Effector memory CD4-positive, alpha-beta T cell (primary cell): Measurements from ENCODE around the gene TBXAS1.
"Not testable (repeated sequence)": the region's sequence is repeated elsewhere in the genome, so short reads cannot be mapped to it uniquely, and the experiment has no call there.

ENCODE experiments used
- DNase-seq, 3 donors: peaks; one replicate each; pipeline ENCODE4 v3.0.0-alpha.2; 2020
- H3K27ac ChIP-seq: 2 replicates; pipeline ENCODE4 v1.7.0; 2013; ENCODE audit warnings: mild to moderate bottlenecking, low read length, moderate library complexity; ENCODE audit not compliant: insufficient read depth, poor library complexity, severe bottlenecking
- H3K27me3 ChIP-seq: replicated peaks from 2 replicates; pipeline ENCODE4 v1.7.0; 2013; ENCODE audit warnings: mild to moderate bottlenecking, low read length; ENCODE audit not compliant: insufficient read depth, control insufficient read depth, poor library complexity, severe bottlenecking
- H3K36me3 ChIP-seq: 2 replicates; pipeline ENCODE4 v1.7.0; 2013; ENCODE audit warnings: mild to moderate bottlenecking, low read length, moderate library complexity; ENCODE audit not compliant: control insufficient read depth, insufficient read depth
- H3K4me1 ChIP-seq: 2 replicates; pipeline ENCODE4 v1.7.0; 2013; ENCODE audit warnings: low read length, mild to moderate bottlenecking; ENCODE audit not compliant: control insufficient read depth, insufficient read depth, poor library complexity, severe bottlenecking
- H3K4me3 ChIP-seq: 2 replicates; pipeline ENCODE4 v1.7.0; 2013; ENCODE audit warnings: low read length, low read depth, mild to moderate bottlenecking; ENCODE audit not compliant: insufficient read depth, poor library complexity, severe bottlenecking
- H3K9me3 ChIP-seq: 2 replicates; pipeline ENCODE4 v1.7.0; 2013; ENCODE audit warnings: mild to moderate bottlenecking, low read length, moderate library complexity; ENCODE audit not compliant: control insufficient read depth

TBXAS1 gene

GRCh38 chr7:139838876-139839275, 9.8 kb downstream of the TBXAS1 start:
- Histone ChIP-seq H3K27ac (no peak overlapping the region), H3K9me3 (no peaks in the 10 kb centered on the region), H3K4me1 (no peaks in the 10 kb centered on the region), H3K4me3 (no peak overlapping the region), H3K27me3 (no peaks in the 10 kb centered on the region), H3K36me3 (no peaks in the 10 kb centered on the region)
- DNase-seq: no peak

GRCh38 chr7:139840776-139841175, 11.7 kb downstream of the TBXAS1 start:
- H3K27me3 ChIP-seq: no peaks in the 10 kb centered on the region
- no peaks in the 10 kb centered on the region for H3K36me3 ChIP-seq
- no peak for DNase-seq
- H3K9me3 ChIP-seq: no peaks in the 10 kb centered on the region
- H3K4me1 ChIP-seq: no peaks in the 10 kb centered on the region
- H3K4me3 ChIP-seq: no peak overlapping the region
- no peak overlapping the region for H3K27ac ChIP-seq

DNA sequence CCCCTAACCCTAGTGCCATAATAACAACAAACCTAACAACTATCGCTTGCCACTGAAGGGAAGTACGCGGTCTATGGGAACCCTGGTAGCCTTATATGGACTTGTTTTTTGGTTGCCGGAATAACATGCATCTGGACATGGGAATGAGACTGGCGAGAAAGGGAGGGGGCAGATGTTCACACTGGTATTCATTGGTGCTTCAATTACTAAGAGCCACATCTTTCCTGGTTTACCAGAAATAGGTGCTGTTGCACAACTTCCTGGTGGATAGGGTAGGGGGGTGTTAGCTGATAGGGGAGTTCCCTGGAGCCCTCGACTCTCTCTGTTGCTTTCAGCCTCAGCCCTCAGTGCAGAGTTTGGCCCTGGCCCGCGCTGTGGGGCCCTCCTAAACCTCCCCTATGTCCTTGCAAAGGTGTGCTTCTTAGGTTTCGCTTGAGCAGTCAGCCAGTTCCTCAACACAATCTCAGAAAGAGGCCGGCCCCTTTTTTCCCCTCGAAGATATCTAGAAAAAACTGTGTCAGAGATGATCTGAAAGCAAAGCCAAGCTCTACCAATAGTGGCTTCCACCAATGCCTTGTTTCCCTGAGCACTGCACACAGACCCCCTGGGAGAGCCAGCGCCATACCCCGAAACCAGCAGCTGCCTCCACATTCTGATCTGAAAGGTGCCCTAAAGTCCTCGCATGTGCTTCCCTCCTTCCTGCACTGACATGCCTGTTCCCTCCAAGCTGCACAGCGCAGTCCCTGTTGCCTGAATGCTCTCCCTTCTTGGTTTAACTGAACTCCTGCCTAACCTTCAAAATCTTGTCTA, 13.5 kb downstream of the TBXAS1 start:
- H3K36me3 ChIP-seq: no peaks in the 10 kb centered on the region
- no peak overlapping the region for H3K27ac ChIP-seq
- H3K27me3 ChIP-seq: no peaks in the 10 kb centered on the region
- no peaks in the 10 kb centered on the region for H3K4me1 ChIP-seq
- no peak for DNase-seq
- H3K4me3 ChIP-seq: no peak overlapping the region
- H3K9me3 ChIP-seq: no peaks in the 10 kb centered on the region

- H3K4me3 ChIP-seq, H3K9me3 ChIP-seq, H3K4me1 ChIP-seq, DNase-seq, H3K27me3 ChIP-seq, H3K36me3 ChIP-seq, H3K27ac ChIP-seq: not testable (repeated sequence)
Observed at GRCh38 chr7:139843211-139843537, 14.1 kb downstream of the TBXAS1 start.

- no peak overlapping the region for H3K4me3 ChIP-seq
- H3K4me1 ChIP-seq: no peaks in the 10 kb centered on the region
- no peaks in the 10 kb centered on the region for H3K27me3 ChIP-seq
- no peak for DNase-seq
- no peak overlapping the region for H3K27ac ChIP-seq
- no peaks in the 10 kb centered on the region for H3K9me3 ChIP-seq
- H3K36me3 ChIP-seq: no peaks in the 10 kb centered on the region
Observed at GRCh38 chr7:139844779-139845442, 15.8 kb downstream of the TBXAS1 start.

GRCh38 chr7:139845443-139845805, 16.4 kb downstream of the TBXAS1 start:
- H3K9me3 ChIP-seq: no peaks in the 10 kb centered on the region
- H3K27ac ChIP-seq: no peak overlapping the region
- H3K4me1 ChIP-seq: no peaks in the 10 kb centered on the region
- H3K36me3 ChIP-seq: no peaks in the 10 kb centered on the region
- no peak overlapping the region for H3K4me3 ChIP-seq
- no peak for DNase-seq
- no peaks in the 10 kb centered on the region for H3K27me3 ChIP-seq

DNA sequence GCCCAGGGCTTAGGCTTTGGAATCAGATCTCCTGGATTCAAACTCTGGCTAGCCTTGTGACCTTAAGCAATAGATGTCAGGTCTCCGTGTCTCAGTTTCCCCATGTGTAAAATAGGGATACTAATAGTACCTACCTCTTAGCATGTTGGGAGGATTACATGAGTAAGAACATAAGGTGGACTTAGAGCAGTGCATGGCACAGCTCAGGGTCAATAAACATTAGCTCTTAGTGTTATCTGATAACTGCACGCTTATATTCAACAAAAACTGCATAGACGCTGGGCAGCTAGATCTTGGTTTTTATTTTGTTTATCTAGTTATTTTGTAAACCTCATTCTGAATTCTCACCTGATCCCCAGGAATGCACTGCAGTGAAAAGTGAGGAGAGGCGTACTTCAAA, 17.2 kb downstream of the TBXAS1 start:
- Histone ChIP-seq H3K4me1 (no peaks in the 10 kb centered on the region), H3K27ac (no peak overlapping the region), H3K36me3 (no peaks in the 10 kb centered on the region), H3K27me3 (no peaks in the 10 kb centered on the region), H3K4me3 (no peak overlapping the region), H3K9me3 (no peaks in the 10 kb centered on the region)
- no peak for DNase-seq

DNA sequence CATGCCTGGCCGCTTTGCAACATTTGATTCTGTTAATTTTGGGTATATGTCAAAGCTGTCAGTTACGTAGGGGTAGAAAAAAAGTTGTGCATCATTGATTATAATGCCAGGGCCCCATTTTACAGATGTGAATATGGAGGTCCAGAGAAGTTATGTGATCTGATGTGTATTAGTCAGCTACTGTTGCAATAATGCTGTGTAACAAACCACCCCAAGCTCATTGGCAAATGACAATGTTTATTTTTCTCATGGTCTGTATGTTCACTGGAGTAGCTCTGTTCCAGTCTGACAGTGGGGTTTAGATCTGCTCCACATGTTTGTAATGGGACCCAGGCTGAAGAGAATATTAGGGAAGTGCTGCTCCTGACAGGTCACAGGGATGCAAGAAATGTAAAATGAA, 19.2 kb downstream of the TBXAS1 start:
- Histone ChIP-seq H3K27ac (no peak overlapping the region), H3K27me3 (no peaks in the 10 kb centered on the region)
- no peak for DNase-seq

GRCh38 chr7:139850906-139851305, 21.8 kb downstream of the TBXAS1 start:
- Histone ChIP-seq H3K36me3 (no peaks in the 10 kb centered on the region), H3K9me3 (no peaks in the 10 kb centered on the region), H3K27me3 (no peaks in the 10 kb centered on the region), H3K4me1 (peaks cover 11% of the 10 kb centered on the region), H3K27ac (no peak overlapping the region), H3K4me3 (no peak overlapping the region)
- DNase-seq: no peak

More for the DNA sequence above, 19.2 kb downstream of the TBXAS1 start:
- Histone ChIP-seq H3K4me1 (no peaks in the 10 kb centered on the region), H3K9me3 (no peaks in the 10 kb centered on the region), H3K36me3 (no peaks in the 10 kb centered on the region), H3K4me3 (no peak overlapping the region)

DNA sequence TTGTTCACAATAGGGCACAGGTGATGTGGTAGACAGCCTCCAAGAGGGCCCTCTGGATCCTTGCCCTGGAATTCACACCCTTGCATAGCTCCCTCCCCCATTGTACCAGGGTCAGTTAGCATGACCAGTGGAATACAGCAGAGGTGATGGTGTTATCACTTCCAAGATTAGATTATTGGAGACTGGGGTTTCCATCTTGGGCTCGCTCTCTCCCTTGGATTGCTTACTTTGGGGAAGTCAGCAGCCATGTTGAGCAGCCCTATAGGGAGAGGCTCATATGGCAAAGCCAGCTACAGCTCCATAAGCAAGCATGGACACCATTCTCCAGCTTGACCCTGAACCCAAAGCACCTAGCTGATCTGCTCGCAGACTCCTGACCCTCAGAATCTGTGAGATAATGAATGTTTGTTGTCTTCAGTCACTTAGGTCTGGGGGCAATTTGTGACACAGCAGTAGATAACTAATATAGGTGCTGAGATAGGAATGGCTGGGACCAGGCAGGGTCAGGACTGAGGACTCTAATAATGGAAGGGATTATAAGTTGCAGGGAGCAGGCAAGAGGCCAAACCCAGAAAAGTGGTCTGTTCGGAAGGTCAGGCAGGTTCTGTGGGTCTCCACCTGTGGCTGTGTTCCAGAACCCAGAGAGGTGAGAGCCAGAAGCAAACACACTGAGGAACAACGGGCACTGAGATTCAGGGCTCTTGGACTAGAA, 22.9 kb downstream of the TBXAS1 start:
- Histone ChIP-seq H3K36me3 (no peaks in the 10 kb centered on the region), H3K4me1 (peaks cover 11% of the 10 kb centered on the region), H3K9me3 (no peaks in the 10 kb centered on the region), H3K27me3 (no peaks in the 10 kb centered on the region), H3K4me3 (no peak overlapping the region), H3K27ac (no peak overlapping the region)
- no peak for DNase-seq
